Breast epithelium (tissue), 3 donors: ENCODE results near the gene EPS8L1.

ENCODE experiments used
- POLR2A ChIP-seq: fragments of 450-650 bp; IDR thresholded peaks from one replicate; pipeline ENCODE4 v1.6.1; 2016; ENCODE audit warnings: antibody characterized with exemption, mild to moderate bottlenecking, moderate library complexity
- POLR2AphosphoS5 ChIP-seq, 3 donors: sonication (generic); formaldehyde crosslinking; IDR thresholded peaks; one replicate each; pipeline ENCODE4 v1.6.1; 2017; ENCODE audit warnings: antibody characterized with exemption in 3 of 3

DNA sequence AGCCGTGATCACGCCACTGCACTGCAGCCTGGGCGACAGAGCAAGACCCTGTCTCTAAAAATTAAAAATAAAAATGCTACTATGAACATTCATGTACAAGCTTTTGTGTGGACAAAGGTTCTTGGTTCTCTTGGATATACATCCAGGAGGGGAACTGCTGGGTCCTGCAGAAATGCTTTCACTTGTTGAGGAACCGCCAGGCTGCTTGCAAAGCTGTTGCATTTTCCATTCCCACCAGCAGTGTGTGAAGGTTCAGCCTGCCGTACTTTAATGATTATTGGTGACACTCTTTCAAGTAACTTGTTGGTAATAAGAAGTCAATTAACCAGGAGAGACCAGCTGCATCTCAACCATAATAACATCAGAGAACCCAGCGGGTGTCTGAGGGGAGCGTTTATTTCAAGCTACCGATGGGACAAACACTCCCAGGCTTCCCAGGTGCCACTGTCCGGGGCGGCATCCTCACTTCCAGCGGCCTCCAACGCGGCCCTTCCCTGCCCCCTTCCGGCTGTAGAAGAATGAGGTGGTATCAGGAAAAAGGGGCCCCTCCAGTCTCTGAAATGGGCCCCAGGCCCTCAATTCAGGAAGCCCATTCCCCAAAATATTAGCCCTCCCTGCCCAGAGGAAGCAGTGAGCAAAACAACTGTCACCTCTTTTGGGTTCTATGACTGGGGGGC lies 56.9 kb downstream of the EPS8L1 start:
- no peak for TF ChIP-seq POLR2AphosphoS5 (IDR thresholded peaks at IDR 0.05)
- TF ChIP-seq POLR2A, result no peak
